Upper lobe of left lung (tissue), 4 donors: ENCODE measurements around the gene POGZ.

ENCODE experiments used
- EP300 ChIP-seq, 4 donors: sonication (generic); formaldehyde crosslinking; IDR thresholded peaks; one replicate each; pipeline ENCODE4 v1.5.1; 2017; ENCODE audit warnings: antibody characterized with exemption in 4 of 4, control low read depth in 2 of 4
- POLR2A ChIP-seq, 4 donors: fragments of 450-650 bp; IDR thresholded peaks; one replicate each; pipeline ENCODE4 v1.5.1; 2016 to 2017; ENCODE audit warnings: antibody characterized with exemption in 4 of 4, mild to moderate bottlenecking in 2 of 4
- POLR2AphosphoS5 ChIP-seq, 2 donors: sonication (generic); formaldehyde crosslinking; IDR thresholded peaks; one replicate each; pipeline ENCODE4 v1.5.1; 2017; ENCODE audit warnings: antibody characterized with exemption in 2 of 2
- TF ChIP-seq, protein P1 (sequence below), 6 experiments: fragments of 450-650 bp in 4 of 6; fragments of 200-600 bp in 2 of 6; sonication (generic) in 2 of 6; IDR thresholded peaks; one replicate each; pipeline ENCODE4 v1.5.1; 2016 to 2019; ENCODE audit warnings: antibody characterized with exemption in 6 of 6

DNA sequence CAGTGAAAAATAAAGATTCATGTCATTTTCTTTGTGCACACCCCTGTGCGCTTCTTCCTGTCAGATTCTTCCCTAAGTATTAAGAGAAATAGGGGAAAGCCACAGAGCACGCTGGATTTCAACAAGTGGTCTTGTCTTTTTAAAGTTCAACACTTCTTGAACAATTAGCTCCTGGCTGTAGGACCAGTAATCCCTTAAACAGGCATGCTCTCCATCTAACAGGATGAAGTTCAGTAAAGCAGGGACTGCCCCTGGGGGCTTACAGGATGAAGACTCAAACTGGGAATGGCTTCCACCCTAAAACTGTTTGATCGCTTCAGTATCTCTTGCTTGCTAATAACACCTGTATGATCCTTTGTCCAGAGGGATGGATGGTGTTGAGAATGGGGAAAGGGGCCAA is 55.7 kb downstream of the POGZ start:
- TF ChIP-seq POLR2A (IDR thresholded peaks at IDR 0.05) (no peak), EP300 (IDR thresholded peaks at IDR 0.05) (no peak), POLR2AphosphoS5 (IDR thresholded peaks at IDR 0.05) (no peak)
- TF ChIP-seq, protein P1, sequence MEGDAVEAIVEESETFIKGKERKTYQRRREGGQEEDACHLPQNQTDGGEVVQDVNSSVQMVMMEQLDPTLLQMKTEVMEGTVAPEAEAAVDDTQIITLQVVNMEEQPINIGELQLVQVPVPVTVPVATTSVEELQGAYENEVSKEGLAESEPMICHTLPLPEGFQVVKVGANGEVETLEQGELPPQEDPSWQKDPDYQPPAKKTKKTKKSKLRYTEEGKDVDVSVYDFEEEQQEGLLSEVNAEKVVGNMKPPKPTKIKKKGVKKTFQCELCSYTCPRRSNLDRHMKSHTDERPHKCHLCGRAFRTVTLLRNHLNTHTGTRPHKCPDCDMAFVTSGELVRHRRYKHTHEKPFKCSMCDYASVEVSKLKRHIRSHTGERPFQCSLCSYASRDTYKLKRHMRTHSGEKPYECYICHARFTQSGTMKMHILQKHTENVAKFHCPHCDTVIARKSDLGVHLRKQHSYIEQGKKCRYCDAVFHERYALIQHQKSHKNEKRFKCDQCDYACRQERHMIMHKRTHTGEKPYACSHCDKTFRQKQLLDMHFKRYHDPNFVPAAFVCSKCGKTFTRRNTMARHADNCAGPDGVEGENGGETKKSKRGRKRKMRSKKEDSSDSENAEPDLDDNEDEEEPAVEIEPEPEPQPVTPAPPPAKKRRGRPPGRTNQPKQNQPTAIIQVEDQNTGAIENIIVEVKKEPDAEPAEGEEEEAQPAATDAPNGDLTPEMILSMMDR (IDR thresholded peaks at IDR 0.05) = no peak
